ENCODE data around the gene ARL15. TPM values are rescaled to one million over a fixed set of nuclear protein-coding genes. Genes with fewer than 3 reads are reported as not detected.
A peak's percentile ranks its signal among the peaks of the same experiment; 100 is the strongest.

Gene ARL15
- total and polyA plus RNA-seq, 9 donors, result 14.9 to 34.0 (median 19.2) TPM

DNA sequence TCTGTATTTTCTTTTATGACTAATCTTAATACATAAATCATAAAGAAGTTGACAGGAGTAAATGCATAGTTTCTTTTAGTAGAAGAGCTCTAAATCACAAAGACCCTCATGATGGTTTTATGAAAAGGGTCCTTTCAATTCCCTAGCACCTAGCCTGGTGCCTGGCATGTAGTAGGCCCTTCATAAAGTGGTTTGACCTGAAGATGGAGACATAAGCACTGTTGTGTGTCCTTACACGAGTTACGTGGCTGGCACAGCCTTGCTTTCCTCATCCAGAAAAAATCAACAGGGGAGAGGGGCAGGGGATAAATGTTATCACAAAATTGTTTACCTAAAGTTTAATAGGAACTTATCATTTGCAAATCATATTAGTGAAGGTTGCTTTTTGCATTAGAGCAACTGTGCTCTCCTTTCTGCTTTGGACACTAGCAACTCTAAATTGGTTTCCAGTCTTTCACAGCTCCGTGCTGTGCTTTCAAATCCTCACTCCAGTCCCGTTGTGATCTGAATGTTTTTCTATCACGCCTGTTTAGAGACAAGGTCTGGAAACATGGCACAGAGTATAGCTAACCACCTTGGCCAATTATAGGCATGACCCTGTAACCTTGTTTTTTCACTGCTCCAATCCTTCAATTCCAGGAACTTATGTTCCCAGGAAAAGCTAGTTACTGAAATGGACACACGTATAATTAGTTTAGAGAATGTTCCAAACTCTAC lies 55.7 kb downstream of the ARL15 start:
- no peaks in the 10 kb centered on the region for H3K27me3 ChIP-seq
- H3K27ac ChIP-seq, result no peak overlapping the region
- no peak for DNase-seq
- no peaks in the 10 kb centered on the region for H3K4me1 ChIP-seq (ENCODE audit: insufficient read depth)
- 62 to 65% (median 63%) methylated on average over 6 of the region's 6 CpGs for WGBS, 3 donors
- no peak overlapping the region for H3K4me3 ChIP-seq
- intact Hi-C loops (cut with DNase I), result no loop called here
- TF ChIP-seq, protein P1, sequence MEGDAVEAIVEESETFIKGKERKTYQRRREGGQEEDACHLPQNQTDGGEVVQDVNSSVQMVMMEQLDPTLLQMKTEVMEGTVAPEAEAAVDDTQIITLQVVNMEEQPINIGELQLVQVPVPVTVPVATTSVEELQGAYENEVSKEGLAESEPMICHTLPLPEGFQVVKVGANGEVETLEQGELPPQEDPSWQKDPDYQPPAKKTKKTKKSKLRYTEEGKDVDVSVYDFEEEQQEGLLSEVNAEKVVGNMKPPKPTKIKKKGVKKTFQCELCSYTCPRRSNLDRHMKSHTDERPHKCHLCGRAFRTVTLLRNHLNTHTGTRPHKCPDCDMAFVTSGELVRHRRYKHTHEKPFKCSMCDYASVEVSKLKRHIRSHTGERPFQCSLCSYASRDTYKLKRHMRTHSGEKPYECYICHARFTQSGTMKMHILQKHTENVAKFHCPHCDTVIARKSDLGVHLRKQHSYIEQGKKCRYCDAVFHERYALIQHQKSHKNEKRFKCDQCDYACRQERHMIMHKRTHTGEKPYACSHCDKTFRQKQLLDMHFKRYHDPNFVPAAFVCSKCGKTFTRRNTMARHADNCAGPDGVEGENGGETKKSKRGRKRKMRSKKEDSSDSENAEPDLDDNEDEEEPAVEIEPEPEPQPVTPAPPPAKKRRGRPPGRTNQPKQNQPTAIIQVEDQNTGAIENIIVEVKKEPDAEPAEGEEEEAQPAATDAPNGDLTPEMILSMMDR (IDR thresholded peaks at IDR 0.05), result no peak
- no peak for TF ChIP-seq EP300 (IDR thresholded peaks at IDR 0.05)
- no peaks in the 10 kb centered on the region for H3K9me3 ChIP-seq
- H3K36me3 ChIP-seq, result no peaks in the 10 kb centered on the region

DNA sequence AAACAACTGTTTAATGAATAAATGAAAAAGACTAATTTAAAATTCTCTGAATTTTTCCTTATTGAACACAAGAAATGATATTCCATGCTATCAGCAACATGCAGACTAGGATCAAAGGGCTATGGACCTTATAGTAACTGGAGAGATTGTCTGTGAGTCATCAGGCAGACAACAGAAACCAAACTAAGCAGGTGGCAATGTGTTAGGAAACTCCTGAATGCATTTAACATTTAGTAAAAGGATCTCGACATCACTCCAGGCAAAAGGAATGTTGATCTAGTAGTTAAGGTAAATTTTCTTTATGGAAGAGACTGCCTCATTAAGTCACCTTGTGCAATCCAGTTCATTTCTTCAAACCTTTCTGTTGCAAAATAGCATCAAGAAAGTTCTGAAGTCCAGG lies 58.4 kb downstream of the ARL15 start:
- no peak overlapping the region for H3K4me3 ChIP-seq
- no peaks in the 10 kb centered on the region for H3K36me3 ChIP-seq
- intact Hi-C loops (cut with DNase I), result no loop called here
- H3K27ac ChIP-seq, result no peak overlapping the region
- TF ChIP-seq POLR2A (IDR thresholded peaks at IDR 0.05) (no peak), EP300 (IDR thresholded peaks at IDR 0.05) (no peak)
- DNase-seq, result no peak
- no peaks in the 10 kb centered on the region for H3K27me3 ChIP-seq
- H3K4me1 ChIP-seq (ENCODE audit: insufficient read depth), result no peaks in the 10 kb centered on the region
- WGBS, 3 donors, result 85 to 88% (median 88%) methylated on average over 1 of the region's 1 CpG
- H3K9me3 ChIP-seq, result no peaks in the 10 kb centered on the region

DNA sequence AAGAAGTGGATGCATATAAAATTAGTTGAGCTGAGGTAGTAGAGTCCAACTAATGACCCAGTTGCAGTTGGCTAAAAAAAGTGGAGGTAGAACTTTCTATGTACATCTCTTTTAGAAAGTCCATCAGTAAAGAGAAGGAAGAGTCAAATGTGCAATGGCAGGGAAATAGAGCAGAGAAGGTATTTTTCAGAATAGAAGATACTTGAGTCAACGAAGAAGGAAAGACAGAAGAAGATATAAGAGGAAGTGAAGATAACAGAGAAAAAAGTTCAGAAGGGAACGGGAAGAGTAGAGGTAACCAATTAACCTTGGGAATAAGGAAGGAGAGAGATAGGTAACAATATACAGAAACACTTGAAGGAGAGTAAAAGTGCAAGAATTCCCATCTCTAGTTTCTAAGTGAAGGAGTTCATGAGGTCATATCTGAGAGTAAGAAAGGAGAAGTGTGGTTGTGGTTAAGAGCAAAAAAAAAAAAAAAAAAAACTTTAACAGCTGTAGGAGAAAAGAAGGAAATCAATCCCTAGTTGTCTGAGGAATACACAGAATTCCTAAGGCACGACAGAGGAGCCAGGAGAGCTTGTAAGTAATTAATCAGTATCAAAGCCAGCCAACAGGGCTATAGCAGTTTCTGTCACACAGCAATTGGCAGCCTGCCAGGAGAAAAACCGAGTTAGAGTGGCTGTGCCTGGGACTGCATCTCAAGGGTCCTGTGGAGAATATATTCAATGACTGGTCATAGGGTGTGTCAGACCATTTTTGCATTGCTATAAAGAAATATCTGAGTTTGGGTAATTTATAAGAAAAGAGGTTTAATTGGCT lies 61.0 kb downstream of the ARL15 start:
- intact Hi-C loops (cut with DNase I), result loop anchor here in 2 of 4 donors (10.0 kb wide), 2 partner anchors 165 to 245 kb away; no protein-coding TSS in a partner anchor
- peak in 1 of 5 donors; percentile 26 for DNase-seq
- H3K9me3 ChIP-seq, result no peaks in the 10 kb centered on the region
- TF ChIP-seq POLR2A (IDR thresholded peaks at IDR 0.05) (no peak), EP300 (IDR thresholded peaks at IDR 0.05) (no peak)
- TF ChIP-seq, protein P1 (IDR thresholded peaks at IDR 0.05), result no peak
- 61 to 67% (median 62%) methylated on average over 4 of the region's 4 CpGs for WGBS, 3 donors
- H3K27me3 ChIP-seq, result no peaks in the 10 kb centered on the region
- H3K4me3 ChIP-seq, result no peak overlapping the region
- no peaks in the 10 kb centered on the region for H3K36me3 ChIP-seq
- no peak overlapping the region for H3K27ac ChIP-seq
- no peaks in the 10 kb centered on the region for H3K4me1 ChIP-seq (ENCODE audit: insufficient read depth)

DNA sequence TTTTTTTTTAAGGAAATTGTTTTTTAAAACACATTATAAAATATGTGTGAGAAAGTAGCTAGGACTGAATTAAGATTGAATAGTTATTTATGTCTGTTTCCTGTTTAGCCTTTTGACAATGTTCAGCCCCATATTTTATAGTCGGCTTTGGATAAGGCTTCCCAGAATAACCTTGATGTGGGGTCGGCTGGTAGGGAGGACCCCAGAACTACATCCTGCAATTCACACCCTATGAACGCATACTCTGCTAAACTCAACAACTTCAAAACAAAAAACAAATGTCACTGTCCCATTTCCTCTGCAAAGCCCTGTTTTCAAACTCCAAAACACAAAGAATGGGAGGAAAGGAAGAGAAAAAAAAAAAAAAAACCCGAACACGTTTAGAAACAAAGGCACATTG lies 63.1 kb downstream of the ARL15 start:
- DNase-seq, result no peak
- Histone ChIP-seq H3K27ac (no peak overlapping the region), H3K9me3 (no peaks in the 10 kb centered on the region), H3K4me1 (ENCODE audit: insufficient read depth) (no peaks in the 10 kb centered on the region), H3K27me3 (no peaks in the 10 kb centered on the region), H3K4me3 (no peak overlapping the region), H3K36me3 (no peaks in the 10 kb centered on the region)
- TF ChIP-seq, protein P1 (IDR thresholded peaks at IDR 0.05), result no peak
- TF ChIP-seq POLR2A (IDR thresholded peaks at IDR 0.05) (no peak), EP300 (IDR thresholded peaks at IDR 0.05) (no peak)
- intact Hi-C loops (cut with DNase I), result loop anchor here in 2 of 4 donors (10.0 kb wide), 2 partner anchors 168 to 248 kb away; no protein-coding TSS in a partner anchor
- 7 to 19% (median 18%) methylated on average over 5 of the region's 5 CpGs for WGBS, 3 donors
